PC-3 (cell line): ENCODE data around the gene CD274. TPM values are rescaled to one million over a fixed set of nuclear protein-coding genes. Genes with fewer than 3 reads are reported as not detected.
"Not testable (repeated sequence)": the region's sequence is repeated elsewhere in the genome, so short reads cannot be mapped to it uniquely, and the experiment has no call there.

ENCODE experiments used
- ATAC-seq: fragments of 200-7000 bp; cut with Tn5 transposase; 2 replicates; pipeline ENCODE4 v1.9.1; 2020; ENCODE audit warnings: mild to moderate bottlenecking, moderate library complexity
- BruUV-seq: library from RNA; stranded (reverse); fragments of 400-500 nt; replicated peaks from 2 replicates; lab custom pipeline; 2021; lab: Mats Ljungman, UMichigan
- CTCF ChIA-PET: fragments of 300-600 bp; sonication (Branson Sonifier 250); formaldehyde crosslinking; loops from one replicate; lab custom pipeline; 2022; ENCODE audit warnings: antibody characterized with exemption; lab: Charles Lee
- POLR2A ChIA-PET: fragments of 300-600 bp; sonication (Branson Sonifier 250); formaldehyde crosslinking; loops from one replicate; lab custom pipeline; 2022; ENCODE audit warnings: antibody characterized with exemption; ENCODE audit not compliant: unreplicated experiment; lab: Charles Lee
- DNase-seq: peaks from one replicate; pipeline ENCODE4 v3.0.0-alpha.2; 2015
- H2AFZ ChIP-seq: fragments of 300-600 bp; sonication (generic); 2 replicates; pipeline ENCODE4 v1.6.0; 2016; ENCODE audit warnings: antibody characterized with exemption, low read length
- H3F3A ChIP-seq: fragments of 300-600 bp; sonication (generic); one replicate; pipeline ENCODE4 v1.6.0; 2017; ENCODE audit warnings: antibody characterized with exemption, low read length, control low read depth, mild to moderate bottlenecking; ENCODE audit not compliant: unreplicated experiment
- H3K27ac ChIP-seq: fragments of 300-600 bp; sonication (generic); 2 replicates; pipeline ENCODE4 v1.5.1; 2016; ENCODE audit warnings: mild to moderate bottlenecking, low read length
- H3K27me3 ChIP-seq: fragments of 300-600 bp; sonication (generic); 2 replicates; pipeline ENCODE4 v1.6.1; 2016; ENCODE audit warnings: low read length, mixed read lengths
- H3K36me3 ChIP-seq: fragments of 300-600 bp; sonication (generic); 2 replicates; pipeline ENCODE4 v1.6.1; 2016; ENCODE audit warnings: low read depth, mixed run types, low read length, mixed read lengths
- H3K4me1 ChIP-seq: fragments of 300-600 bp; sonication (generic); 2 replicates; pipeline ENCODE4 v1.5.1; 2016; ENCODE audit warnings: low read length; ENCODE audit not compliant: insufficient read depth
- H3K4me2 ChIP-seq: fragments of 300-600 bp; sonication (generic); 2 replicates; pipeline ENCODE4 v1.6.0; 2016; ENCODE audit warnings: low read length
- H3K4me3 ChIP-seq: fragments of 300-600 bp; sonication (generic); 2 replicates; pipeline ENCODE4 v1.5.1; 2016; ENCODE audit warnings: mild to moderate bottlenecking, low read length, mixed read lengths
- H3K79me2 ChIP-seq: fragments of 300-600 bp; sonication (generic); 2 replicates; pipeline ENCODE4 v1.6.1; 2017; ENCODE audit warnings: low read length, mixed read lengths
- H3K9ac ChIP-seq: fragments of 300-600 bp; sonication (generic); 2 replicates; pipeline ENCODE4 v1.6.0; 2016; ENCODE audit warnings: mild to moderate bottlenecking, low read length
- H3K9me2 ChIP-seq: fragments of 300-600 bp; sonication (generic); replicated peaks from 2 replicates; pipeline ENCODE4 v1.6.1; 2016; ENCODE audit warnings: mixed run types, low read length, mixed read lengths
- H3K9me3 ChIP-seq: fragments of 300-600 bp; sonication (generic); 2 replicates; pipeline ENCODE4 v1.6.1; 2016; ENCODE audit warnings: low read length, mixed read lengths
- H4K20me1 ChIP-seq: fragments of 300-600 bp; sonication (generic); 2 replicates; pipeline ENCODE4 v1.6.1; 2016; ENCODE audit warnings: low read length, mixed read lengths
- EZH2 ChIP-seq: fragments of 300-600 bp; sonication (generic); IDR thresholded peaks from one replicate; pipeline ENCODE4 v1.6.1; 2017; ENCODE audit warnings: antibody characterized with exemption, mild to moderate bottlenecking, low read length; ENCODE audit not compliant: unreplicated experiment
- EZH2phosphoT487 ChIP-seq: fragments of 300-600 bp; sonication (generic); IDR thresholded peaks from 2 replicates; pipeline ENCODE4 v1.6.1; 2018; ENCODE audit warnings: mild to moderate bottlenecking, antibody characterized with exemption, low read length, borderline replicate concordance
- intact Hi-C: fragments of 100-400 bp; cut with micrococcal nuclease; formaldehyde crosslinking; loops from 2 replicates; pipeline ENCODE4 v1.9.0; 2023
- total RNA-seq: library from RNA; depleted of rRNA; stranded (reverse); fragments of >200 nt; gene quantifications from 2 replicates; pipeline ENCODE4 v1.2.3, GENCODE V29; 2014
- TF ChIP-seq, protein P1 (sequence below): fragments of 300-600 bp; sonication (generic); conservative IDR thresholded peaks from 2 replicates; pipeline ENCODE4 v1.5.1; 2017; ENCODE audit warnings: antibody characterized with exemption, low read depth, mild to moderate bottlenecking, low read length

CD274 gene
- total RNA-seq, 1 experiment from 2014 or later, result 3.8 TPM

DNA sequence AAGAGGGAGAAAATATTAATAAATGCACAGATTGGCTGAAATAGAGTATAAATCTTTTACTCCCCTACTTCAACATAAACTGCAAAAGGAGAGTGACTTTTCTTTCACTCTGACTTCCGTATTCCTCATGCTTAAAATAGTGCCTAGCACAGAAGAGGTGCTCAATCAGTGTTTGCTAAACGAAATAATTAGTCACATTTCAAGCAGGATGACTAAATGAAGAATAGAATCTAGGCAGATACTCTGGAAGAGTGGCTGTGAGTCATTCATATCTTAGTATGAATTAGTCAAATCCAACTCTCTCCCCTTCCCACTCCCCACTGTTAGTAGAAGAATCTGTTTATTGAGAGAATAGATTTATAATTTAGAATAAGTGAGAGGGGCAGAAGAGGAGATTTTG, 4.8 kb downstream of the CD274 start:
- Histone ChIP-seq H4K20me1 (no peaks in the 10 kb centered on the region), H3K79me2 (peaks cover 61% of the 10 kb centered on the region), H3K4me1 (peaks cover 49% of the 10 kb centered on the region), H3F3A (no peaks in the 10 kb centered on the region), H2AFZ (no peak overlapping the region), H3K36me3 (peaks cover 14% of the 10 kb centered on the region; the same call in 1 of the 2 replicates), H3K9me2 (no peaks in the 10 kb centered on the region), H3K9me3 (no peaks in the 10 kb centered on the region), H3K9ac (peak overlapping the region; percentile 27), H3K4me3 (peak overlapping the region; percentile 57), H3K27me3 (no peaks in the 10 kb centered on the region), H3K27ac (peak overlapping the region; percentile 71), H3K4me2 (peak overlapping the region; percentile 73)
- peak; percentile 83 for DNase-seq
- ATAC-seq, result peak; percentile 62
- no TSS peak for BruUV-seq
- intact Hi-C loops, result no loop called here
- POLR2A ChIA-PET, result no interaction called here
- TF ChIP-seq, protein P1, sequence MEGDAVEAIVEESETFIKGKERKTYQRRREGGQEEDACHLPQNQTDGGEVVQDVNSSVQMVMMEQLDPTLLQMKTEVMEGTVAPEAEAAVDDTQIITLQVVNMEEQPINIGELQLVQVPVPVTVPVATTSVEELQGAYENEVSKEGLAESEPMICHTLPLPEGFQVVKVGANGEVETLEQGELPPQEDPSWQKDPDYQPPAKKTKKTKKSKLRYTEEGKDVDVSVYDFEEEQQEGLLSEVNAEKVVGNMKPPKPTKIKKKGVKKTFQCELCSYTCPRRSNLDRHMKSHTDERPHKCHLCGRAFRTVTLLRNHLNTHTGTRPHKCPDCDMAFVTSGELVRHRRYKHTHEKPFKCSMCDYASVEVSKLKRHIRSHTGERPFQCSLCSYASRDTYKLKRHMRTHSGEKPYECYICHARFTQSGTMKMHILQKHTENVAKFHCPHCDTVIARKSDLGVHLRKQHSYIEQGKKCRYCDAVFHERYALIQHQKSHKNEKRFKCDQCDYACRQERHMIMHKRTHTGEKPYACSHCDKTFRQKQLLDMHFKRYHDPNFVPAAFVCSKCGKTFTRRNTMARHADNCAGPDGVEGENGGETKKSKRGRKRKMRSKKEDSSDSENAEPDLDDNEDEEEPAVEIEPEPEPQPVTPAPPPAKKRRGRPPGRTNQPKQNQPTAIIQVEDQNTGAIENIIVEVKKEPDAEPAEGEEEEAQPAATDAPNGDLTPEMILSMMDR, result no peak
- TF ChIP-seq EZH2phosphoT487, result no peak
- TF ChIP-seq EZH2, result no peak
- CTCF ChIA-PET, result no interaction called here

DNA sequence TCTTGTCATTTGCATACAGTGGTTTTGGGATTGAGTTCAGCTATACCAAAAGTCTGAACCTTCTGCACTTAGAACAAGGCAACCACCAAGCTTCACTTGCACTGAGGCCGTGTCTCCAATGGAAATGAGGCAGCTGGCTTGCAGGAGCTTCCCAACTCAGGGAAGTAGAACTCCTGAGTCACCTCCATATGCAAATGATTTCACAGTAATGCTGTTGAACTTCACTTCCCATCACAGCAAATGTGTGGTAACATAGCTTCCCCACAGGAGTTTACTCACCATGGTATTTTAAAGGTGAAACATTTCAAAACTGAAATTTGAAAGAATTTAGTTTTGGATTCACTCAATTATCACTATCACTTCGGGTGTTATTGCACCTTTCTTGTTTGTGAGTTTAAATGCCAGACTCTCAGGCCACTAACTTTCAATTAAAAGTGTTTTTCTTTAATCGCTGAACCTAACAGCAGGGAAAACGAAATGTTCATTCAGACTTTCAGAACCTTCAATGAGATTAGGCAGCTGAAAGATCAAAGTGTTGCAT, 9.0 kb downstream of the CD274 start:
- Histone ChIP-seq H4K20me1 (no peaks in the 10 kb centered on the region), H3K27ac (no peak overlapping the region), H3K4me2 (no peak overlapping the region), H3K36me3 (peaks cover 24% of the 10 kb centered on the region; the same call in 1 of the 2 replicates), H3K4me1 (peaks cover 20% of the 10 kb centered on the region), H3F3A (no peaks in the 10 kb centered on the region), H3K9me2 (no peaks in the 10 kb centered on the region), H3K27me3 (no peaks in the 10 kb centered on the region), H2AFZ (no peak overlapping the region), H3K79me2 (peaks cover 22% of the 10 kb centered on the region), H3K4me3 (no peak overlapping the region), H3K9me3 (no peaks in the 10 kb centered on the region), H3K9ac (no peak overlapping the region)
- CTCF ChIA-PET, result no interaction called here
- no TSS peak for BruUV-seq
- intact Hi-C loops, result no loop called here
- POLR2A ChIA-PET, result no interaction called here
- TF ChIP-seq EZH2, result no peak
- TF ChIP-seq EZH2phosphoT487, result no peak
- TF ChIP-seq, protein P1, result no peak
- no peak for ATAC-seq
- DNase-seq, result no peak

DNA sequence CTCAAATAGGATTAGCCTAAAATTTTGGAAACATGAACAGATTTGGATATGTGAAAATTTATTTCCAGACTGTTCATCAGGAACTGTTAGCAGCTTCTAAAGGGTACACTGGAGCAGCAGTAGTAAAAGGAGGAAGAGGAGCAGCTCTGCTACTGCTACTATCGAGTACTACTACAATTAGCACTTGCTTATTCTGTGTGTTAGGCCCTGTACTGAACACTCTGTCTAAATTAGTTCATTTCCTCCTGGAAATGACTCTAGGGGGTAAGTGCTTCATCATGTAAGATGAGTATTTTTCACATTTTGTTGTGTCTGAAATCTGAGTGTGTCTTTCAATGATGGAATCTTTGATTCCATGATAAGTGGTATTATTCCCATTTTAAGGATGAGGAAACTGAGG, 9.8 kb downstream of the CD274 start:
- Histone ChIP-seq H3K36me3 (peaks cover 25% of the 10 kb centered on the region; the same call in 1 of the 2 replicates), H3K4me3 (no peak overlapping the region), H3F3A (no peaks in the 10 kb centered on the region), H3K27ac (no peak overlapping the region), H2AFZ (no peak overlapping the region), H3K4me2 (no peak overlapping the region), H4K20me1 (no peaks in the 10 kb centered on the region), H3K27me3 (no peaks in the 10 kb centered on the region), H3K9me3 (no peaks in the 10 kb centered on the region), H3K9ac (no peak overlapping the region), H3K4me1 (peaks cover 12% of the 10 kb centered on the region), H3K9me2 (no peaks in the 10 kb centered on the region), H3K79me2 (peaks cover 14% of the 10 kb centered on the region)
- CTCF ChIA-PET, result no interaction called here
- TF ChIP-seq, protein P1, result no peak
- TF ChIP-seq EZH2 (no peak), EZH2phosphoT487 (no peak)
- BruUV-seq, result no TSS peak
- ATAC-seq (no peak), DNase-seq (no peak)
- POLR2A ChIA-PET, result no interaction called here
- intact Hi-C loops, result no loop called here

DNA sequence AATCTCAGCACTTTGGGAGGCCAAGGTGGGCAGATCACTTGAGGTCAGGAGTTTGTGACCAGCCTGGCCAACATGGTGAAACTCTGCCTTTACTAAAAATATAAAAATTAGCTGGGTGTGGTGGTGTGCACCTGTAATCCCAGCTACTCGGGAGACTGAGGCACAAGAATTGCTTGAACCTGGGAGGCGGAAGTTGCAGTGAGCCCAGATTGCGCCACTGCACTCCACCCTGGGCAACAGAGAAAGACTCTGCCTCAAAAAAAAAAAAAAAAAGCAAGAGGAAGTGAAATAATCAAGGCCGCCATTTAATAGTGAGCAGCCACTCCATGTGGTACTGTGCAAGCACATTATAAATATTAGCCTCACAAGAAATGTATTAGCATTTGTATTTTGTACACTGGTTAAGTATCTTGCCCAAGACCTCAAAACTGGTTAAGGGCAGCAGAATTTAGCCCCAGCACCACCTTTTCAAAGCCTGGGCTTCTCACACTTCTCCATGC, 14.5 kb downstream of the CD274 start:
- BruUV-seq, H3K27me3 ChIP-seq, CTCF ChIA-PET, DNase-seq, H3K4me2 ChIP-seq, ATAC-seq, H3K79me2 ChIP-seq, H3K9me2 ChIP-seq, H3K9me3 ChIP-seq, H3K9ac ChIP-seq, POLR2A ChIA-PET, H3K4me3 ChIP-seq, H2AFZ ChIP-seq, H4K20me1 ChIP-seq, H3K27ac ChIP-seq, H3K4me1 ChIP-seq, intact Hi-C loops, H3F3A ChIP-seq: not testable (repeated sequence)
- peaks cover 11% of the 10 kb centered on the region; the same call in 1 of the 2 replicates for H3K36me3 ChIP-seq
